ENCODE results near the gene STARD9.
"Not testable (repeated sequence)": the region's sequence is repeated elsewhere in the genome, so short reads cannot be mapped to it uniquely, and the experiment has no call there.

Gene STARD9

DNA sequence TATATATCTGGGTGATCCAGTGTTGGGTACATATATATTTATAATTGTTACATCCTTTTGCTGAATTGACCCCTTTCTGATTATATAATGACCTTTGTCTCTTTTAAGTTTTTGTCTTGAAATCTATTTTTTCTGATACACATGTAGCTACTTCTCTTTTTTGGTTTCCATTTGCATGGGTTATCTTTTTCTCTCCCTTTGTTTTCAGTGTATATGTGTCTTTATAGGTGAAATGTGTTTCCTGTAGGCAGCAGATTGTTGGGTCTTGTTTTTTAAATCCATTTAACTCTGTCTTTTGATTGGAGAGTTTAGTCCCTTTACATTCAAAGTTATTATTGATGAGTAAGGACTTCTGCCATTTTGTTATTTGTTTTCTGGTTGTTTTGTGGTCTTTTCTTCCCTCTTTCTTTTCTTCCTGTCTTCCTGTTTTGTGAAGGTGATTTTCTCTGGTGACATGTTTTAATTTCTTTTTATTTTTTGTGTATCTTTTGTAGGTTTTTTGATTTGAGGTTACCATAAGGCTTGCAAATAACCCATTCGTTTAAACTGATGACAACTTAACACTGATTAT lies 56.8 kb downstream of the STARD9 start:
- DNase-seq = no peak

DNA sequence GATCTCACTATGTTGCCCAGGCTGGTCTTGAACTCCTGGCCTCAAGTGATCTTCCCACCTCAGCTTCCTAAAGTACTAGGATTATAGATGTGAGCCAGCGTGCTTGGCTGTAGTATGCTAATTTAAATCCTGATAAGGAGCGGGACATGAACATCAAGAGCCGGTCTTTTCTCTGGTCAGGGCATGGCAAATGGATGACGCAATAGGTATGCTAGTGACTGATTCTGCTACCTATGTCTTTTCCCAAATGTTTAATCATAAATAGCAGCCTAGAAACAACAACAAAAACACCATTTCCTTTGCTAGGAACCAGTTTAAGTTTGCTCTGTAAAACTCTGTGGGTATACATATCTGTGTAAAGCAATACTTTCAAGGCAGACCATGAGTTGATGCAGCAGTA lies 64.7 kb downstream of the STARD9 start:
- DNase-seq = no peak

- DNase-seq = peak; percentile 20
Measured at GRCh38 chr15:42650208-42651066, 75.0 kb downstream of the STARD9 start.

- DNase-seq = no peak
Measured at GRCh38 chr15:42665827-42666226, 90.4 kb downstream of the STARD9 start.

GRCh38 chr15:42667855-42668254 lies 92.4 kb downstream of the STARD9 start:
- DNase-seq = no peak

DNA sequence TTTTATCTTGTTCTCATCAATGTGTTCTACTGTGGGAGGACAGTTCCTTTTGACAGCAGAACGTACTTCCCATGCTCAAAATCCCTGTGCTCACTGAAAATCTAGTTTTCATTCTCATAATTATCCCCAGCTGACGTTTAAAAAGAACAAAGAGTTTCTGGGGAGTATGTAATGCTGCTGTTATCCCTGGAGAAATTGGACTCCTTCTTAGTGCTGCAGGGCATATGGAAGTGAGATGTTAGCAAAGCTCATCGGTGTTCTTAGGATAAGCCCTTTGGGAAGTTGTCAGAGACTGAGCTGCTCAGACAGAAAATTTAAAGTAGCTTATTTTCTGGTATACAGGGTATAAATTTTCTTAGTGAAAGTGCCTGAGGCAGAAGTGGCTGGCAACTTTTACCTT lies 95.0 kb downstream of the STARD9 start:
- DNase-seq = no peak

DNA sequence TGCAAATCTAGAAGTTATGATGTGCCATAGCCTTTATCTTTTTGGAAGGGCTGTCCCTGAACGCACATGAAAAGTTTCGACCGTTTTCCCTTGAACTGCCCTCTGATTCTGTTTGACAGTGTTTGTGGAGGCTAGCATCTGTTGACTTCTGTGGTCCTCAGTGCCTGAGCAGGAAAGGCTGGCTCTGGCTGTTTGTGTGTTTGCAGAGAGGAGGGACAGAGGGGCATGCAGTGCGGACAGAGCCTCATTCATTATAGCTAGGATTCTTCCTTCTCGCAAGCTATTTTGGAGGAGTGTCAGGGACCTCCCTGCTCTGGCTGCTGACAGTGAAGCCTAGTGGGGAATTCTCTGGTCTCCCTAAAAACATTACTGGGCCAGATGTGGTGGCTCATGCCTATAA lies 97.0 kb downstream of the STARD9 start:
- DNase-seq = no peak

GRCh38 chr15:42674472-42674871 lies 99.1 kb downstream of the STARD9 start:
- DNase-seq = no peak

- DNase-seq = no peak
Measured at GRCh38 chr15:42675021-42675420, 99.6 kb downstream of the STARD9 start.

DNA sequence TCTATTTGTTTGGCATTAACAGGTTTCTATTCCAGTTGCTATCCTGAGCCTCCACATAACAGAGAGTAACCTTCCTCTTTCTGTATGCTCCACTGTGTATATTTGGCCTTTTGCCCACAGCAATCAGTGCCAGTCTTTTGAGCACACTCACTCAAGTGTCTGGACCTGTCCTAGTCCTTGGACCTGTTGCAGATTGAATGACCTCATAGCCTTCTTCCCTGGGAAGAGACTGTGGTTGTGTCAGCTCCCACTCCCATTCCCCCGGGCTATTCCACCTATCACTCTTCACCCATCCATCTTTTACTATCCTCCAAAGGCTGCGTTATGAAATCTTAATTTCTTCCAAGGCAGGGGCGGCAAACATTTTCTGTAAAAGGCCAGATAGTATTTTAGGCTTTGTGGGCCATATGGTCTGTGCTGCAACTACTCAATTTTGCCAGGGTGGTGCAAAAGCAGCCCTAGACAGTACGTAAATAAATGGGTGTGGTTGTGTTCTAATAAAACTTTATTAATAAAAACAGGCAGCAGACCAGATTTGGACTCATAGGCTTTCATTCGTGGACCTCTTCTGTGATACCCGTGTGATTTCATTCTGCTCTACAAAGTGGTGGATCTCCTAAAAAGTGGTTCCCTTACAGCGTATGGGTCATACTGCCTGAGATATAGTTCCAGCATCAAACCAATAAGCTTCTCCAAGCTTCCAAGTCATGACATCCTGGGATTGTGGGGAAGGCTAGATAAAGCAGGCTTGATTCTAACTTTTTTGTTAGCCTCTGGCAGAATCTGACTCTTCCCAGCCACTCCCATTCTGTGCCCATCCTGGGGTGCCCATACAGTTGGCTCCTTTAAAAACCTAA lies 104.1 kb downstream of the STARD9 start:
- no peak for DNase-seq

GRCh38 chr15:42680142-42680482 lies 104.7 kb downstream of the STARD9 start:
- not testable (repeated sequence) for DNase-seq

DNA sequence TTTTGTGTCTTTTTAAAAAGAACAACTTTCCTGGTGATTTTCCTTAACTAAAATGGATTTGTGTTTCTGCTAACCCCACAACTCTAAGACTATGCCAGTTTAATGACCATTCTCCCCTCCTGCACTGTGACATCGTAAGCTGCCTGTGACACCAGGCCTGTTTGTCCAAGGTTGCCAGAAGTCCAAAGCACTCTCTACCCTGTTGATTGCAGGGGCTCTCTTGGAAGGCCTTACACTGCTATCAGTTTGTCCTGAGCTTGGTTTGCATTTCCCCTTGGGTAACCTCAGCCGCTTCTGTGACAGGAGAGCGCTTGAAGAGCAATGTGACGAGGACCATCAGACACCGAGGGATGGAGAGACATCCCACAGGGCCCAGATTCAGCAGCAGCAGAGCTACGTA lies 105.7 kb downstream of the STARD9 start:
- no peak for DNase-seq

GRCh38 chr15:42686281-42686680 lies 110.9 kb downstream of the STARD9 start:
- no peak for DNase-seq

GRCh38 chr15:42687740-42688139 lies 112.3 kb downstream of the STARD9 start:
- no peak for DNase-seq

DNA sequence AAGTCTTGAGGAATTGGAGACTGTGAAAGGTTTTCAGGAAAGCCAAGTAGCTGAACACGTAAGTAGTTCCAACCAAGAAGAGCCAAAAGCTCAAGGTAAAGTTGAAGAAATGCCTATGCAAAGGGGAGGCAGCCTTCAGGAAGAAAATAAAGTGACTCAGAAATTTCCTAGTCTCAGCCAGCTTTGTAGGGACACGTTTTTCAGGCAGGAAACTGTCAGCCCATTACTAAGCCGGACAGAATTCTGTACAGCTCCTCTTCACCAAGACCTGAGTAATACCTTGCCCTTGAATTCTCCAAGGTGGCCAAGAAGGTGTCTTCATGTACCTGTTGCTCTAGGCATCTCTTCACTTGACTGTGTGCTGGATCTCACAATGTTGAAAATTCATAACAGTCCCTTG lies 112.9 kb downstream of the STARD9 start:
- DNase-seq = no peak

GRCh38 chr15:42691308-42691707 lies 115.9 kb downstream of the STARD9 start:
- no peak for DNase-seq

DNA sequence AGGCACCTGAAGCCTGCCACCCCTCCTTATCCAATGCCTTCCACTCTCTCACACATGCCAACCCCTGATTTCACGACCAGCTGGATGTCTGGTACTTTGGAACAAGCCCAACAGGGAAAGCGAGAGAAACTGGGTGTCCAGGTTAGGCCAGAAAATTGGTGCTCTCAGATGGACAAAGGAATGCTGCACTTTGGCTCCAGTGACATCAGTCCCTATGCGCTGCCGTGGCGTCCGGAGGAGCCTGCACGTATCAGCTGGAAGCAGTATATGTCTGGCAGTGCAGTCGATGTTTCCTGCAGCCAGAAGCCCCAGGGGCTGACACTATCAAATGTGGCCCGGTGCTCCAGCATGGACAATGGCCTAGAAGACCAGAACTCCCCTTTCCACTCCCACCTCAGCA lies 116.4 kb downstream of the STARD9 start:
- no peak for DNase-seq

GRCh38 chr15:42692536-42692935 lies 117.1 kb downstream of the STARD9 start:
- no peak for DNase-seq

GRCh38 chr15:42692997-42693396 lies 117.6 kb downstream of the STARD9 start:
- DNase-seq = no peak

GRCh38 chr15:42693496-42693895 lies 118.1 kb downstream of the STARD9 start:
- no peak for DNase-seq

GRCh38 chr15:42693942-42694341 lies 118.5 kb downstream of the STARD9 start:
- no peak for DNase-seq

- DNase-seq = no peak
Measured at GRCh38 chr15:42694398-42694797, 119.0 kb downstream of the STARD9 start.

DNA sequence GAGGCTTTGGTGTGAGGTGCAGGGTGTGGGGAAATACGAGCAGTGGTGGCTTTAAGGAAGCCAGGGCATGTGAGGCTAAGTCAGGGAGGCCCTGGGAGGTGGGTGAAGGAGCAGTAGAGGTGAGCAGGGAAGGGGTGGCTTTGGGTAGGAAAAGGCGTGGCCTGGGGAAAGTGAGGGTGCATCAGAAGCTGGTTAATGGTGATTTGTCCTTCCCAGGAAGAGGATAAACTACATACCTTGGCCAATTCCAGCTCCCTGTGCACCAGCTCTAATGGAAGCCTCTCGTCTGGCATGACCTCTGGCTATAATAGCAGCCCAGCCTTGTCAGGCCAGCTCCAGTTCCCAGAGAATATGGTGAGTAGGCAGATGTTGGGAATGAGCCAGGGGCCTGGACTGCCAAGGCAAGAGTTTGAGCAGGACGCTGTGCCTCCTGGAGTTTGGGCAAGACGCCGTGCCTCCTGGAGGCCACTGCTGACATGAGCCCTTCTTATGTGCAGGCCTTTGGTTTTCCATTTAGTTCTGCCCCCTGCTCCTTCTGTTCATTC lies 120.2 kb downstream of the STARD9 start:
- DNase-seq = no peak

Measured in effector CD8-positive, alpha-beta T cell (primary cell).